Gastroesophageal sphincter (tissue), 4 donors: ENCODE data around the gene ABR. TPM values are rescaled to one million over a fixed set of nuclear protein-coding genes. Genes with fewer than 3 reads are reported as not detected.

Experiments used
- ATAC-seq: fragments of 150-250 bp; one replicate; pipeline ENCODE4 v1.9.1; 2016; ENCODE audit warnings: mild to moderate bottlenecking, moderate library complexity
- H3K27ac ChIP-seq, 4 donors: fragments of 200-600 bp; sonication (generic) in 3 of 4; 1 replicate in 3 of 4; 2 replicates in 1 of 4; pipeline ENCODE4 v1.5.1; 2016 to 2019
- H3K27me3 ChIP-seq: fragments of 200-600 bp; sonication (generic); one replicate; pipeline ENCODE4 v1.5.1; 2019
- H3K36me3 ChIP-seq, 2 donors: fragments of 200-600 bp; sonication (generic); one replicate each; pipeline ENCODE4 v1.5.1; 2019; ENCODE audit warnings: control low read depth in 1 of 2
- H3K4me1 ChIP-seq, 3 donors: fragments of 200-600 bp; sonication (generic); 1 replicate in 2 of 3; 2 replicates in 1 of 3; pipeline ENCODE4 v1.5.1; 2016 to 2019; ENCODE audit warnings: control low read depth in 2 of 3
- H3K4me3 ChIP-seq, 2 donors: fragments of 200-600 bp; sonication (generic); one replicate each; pipeline ENCODE4 v1.5.1; 2019; ENCODE audit warnings: mild to moderate bottlenecking in 1 of 2, moderate library complexity in 1 of 2
- H3K9me3 ChIP-seq, 3 donors: fragments of 200-600 bp; sonication (generic); one replicate each; pipeline ENCODE4 v1.5.1; 2017 to 2019; ENCODE audit warnings: control low read depth in 2 of 3
- CTCF ChIP-seq, 4 experiments: fragments of 200-600 bp in 2 of 4; fragments of 450-650 bp in 2 of 4; sonication (generic) in 1 of 4; IDR thresholded peaks; one replicate each; pipeline ENCODE4 v1.5.1; 2017 to 2019; ENCODE audit warnings: antibody characterized with exemption in 4 of 4, mild to moderate bottlenecking in 2 of 4, moderate library complexity in 2 of 4
- EP300 ChIP-seq: sonication (generic); formaldehyde crosslinking; IDR thresholded peaks from one replicate; pipeline ENCODE4 v1.6.1; 2017; ENCODE audit warnings: antibody characterized with exemption, mild to moderate bottlenecking
- POLR2A ChIP-seq, 2 donors: fragments of 450-650 bp; IDR thresholded peaks; one replicate each; pipeline ENCODE4 v1.6.1; 2017; ENCODE audit warnings: antibody characterized with exemption in 2 of 2, mild to moderate bottlenecking in 2 of 2, moderate library complexity in 1 of 2
- POLR2AphosphoS5 ChIP-seq: sonication (generic); formaldehyde crosslinking; IDR thresholded peaks from one replicate; pipeline ENCODE4 v1.6.1; 2017; ENCODE audit warnings: antibody characterized with exemption
- WGBS, 2 donors: methylation state at CpG; one replicate each; pipeline ENCODE4 v1.1.5; 2018; ENCODE audit warnings: low coverage in 1 of 2; 5-methylcytosine and 5-hydroxymethylcytosine counted together
- total RNA-seq, 4 donors: library from RNA; depleted of rRNA; stranded (reverse); fragments of >200 nt; gene quantifications; one replicate each; pipeline ENCODE4 v1.1.0, GENCODE V29; 2016

The ABR gene
- total RNA-seq, 4 donors from 2014 or later, result 62.6 to 147 (median 114) TPM

- peak overlapping the region; percentile 61 to 84 (median 82) for H3K27ac ChIP-seq
- TF ChIP-seq POLR2AphosphoS5 (no peak), POLR2A (IDR thresholded peaks at IDR 0.05) (no peak), CTCF (IDR thresholded peaks at IDR 0.05) (no peak), EP300 (no peak)
- ATAC-seq, result peak; percentile 50
- peaks cover 0 to 65% (median 22%) of the 10 kb centered on the region in 3 donors for H3K4me1 ChIP-seq
- no peak overlapping the region for H3K4me3 ChIP-seq
- peaks cover 0 to 10% of the 10 kb centered on the region in 2 donors for H3K36me3 ChIP-seq
- no peaks in the 10 kb centered on the region for H3K27me3 ChIP-seq
- 60% methylated on average over 4 of the region's 10 CpGs; no CpG with 5 or more reads in 1 of the 2 donors for WGBS, 2 donors
- H3K9me3 ChIP-seq, result no peaks in the 10 kb centered on the region
These were observed 160.3 kb downstream of the ABR start for GRCh38 chr17:1019451-1019850.

DNA sequence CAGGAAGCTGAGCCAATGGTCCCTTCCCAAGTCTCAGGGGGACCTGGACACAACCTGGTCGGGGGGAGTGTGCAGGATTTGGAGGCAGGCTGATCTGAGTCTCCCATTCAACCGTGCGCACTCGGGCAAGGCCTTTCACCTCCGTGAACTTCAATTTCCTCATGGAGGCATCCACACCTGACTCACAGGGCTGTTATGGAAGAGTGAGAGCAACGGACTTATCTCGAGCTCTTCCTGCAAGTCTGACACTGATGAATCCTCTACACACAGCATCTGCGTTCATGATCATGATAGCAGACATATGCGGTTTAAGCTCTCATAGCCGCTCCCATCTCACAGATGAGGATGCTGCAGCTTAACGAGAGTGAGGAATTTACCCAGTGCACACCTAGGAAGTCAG lies 161.2 kb downstream of the ABR start:
- ATAC-seq, result no peak
- TF ChIP-seq POLR2AphosphoS5 (no peak), CTCF (IDR thresholded peaks at IDR 0.05) (no peak), POLR2A (IDR thresholded peaks at IDR 0.05) (no peak)
- Histone ChIP-seq H3K9me3 (no peaks in the 10 kb centered on the region), H3K4me1 (peaks cover 0 to 60% (median 22%) of the 10 kb centered on the region in 3 donors), H3K27me3 (no peaks in the 10 kb centered on the region), H3K27ac (peak overlapping the region in 3 of 4 donors; percentile 82 to 84 (median 83)), H3K36me3 (peaks cover 0 to 14% of the 10 kb centered on the region in 2 donors), H3K4me3 (no peak overlapping the region)
- 77% methylated on average over 2 to 5 of the region's 11 CpGs for WGBS, 2 donors

- TF ChIP-seq POLR2A (IDR thresholded peaks at IDR 0.05) (no peak), POLR2AphosphoS5 (no peak), CTCF (IDR thresholded peaks at IDR 0.05) (no peak), EP300 (no peak)
- peaks cover 0 to 53% (median 9%) of the 10 kb centered on the region in 3 donors for H3K4me1 ChIP-seq
- H3K4me3 ChIP-seq, result no peak overlapping the region
- 89 to 91% methylated on average over 7 of the region's 9 CpGs for WGBS, 2 donors
- H3K27me3 ChIP-seq, result no peaks in the 10 kb centered on the region
- ATAC-seq, result no peak
- peaks cover 0 to 57% of the 10 kb centered on the region in 2 donors for H3K36me3 ChIP-seq
- H3K9me3 ChIP-seq, result no peaks in the 10 kb centered on the region
- H3K27ac ChIP-seq, result peak overlapping the region in 2 of 4 donors; percentile 6 to 31
These were observed 166.1 kb downstream of the ABR start for GRCh38 chr17:1013729-1014090.

DNA sequence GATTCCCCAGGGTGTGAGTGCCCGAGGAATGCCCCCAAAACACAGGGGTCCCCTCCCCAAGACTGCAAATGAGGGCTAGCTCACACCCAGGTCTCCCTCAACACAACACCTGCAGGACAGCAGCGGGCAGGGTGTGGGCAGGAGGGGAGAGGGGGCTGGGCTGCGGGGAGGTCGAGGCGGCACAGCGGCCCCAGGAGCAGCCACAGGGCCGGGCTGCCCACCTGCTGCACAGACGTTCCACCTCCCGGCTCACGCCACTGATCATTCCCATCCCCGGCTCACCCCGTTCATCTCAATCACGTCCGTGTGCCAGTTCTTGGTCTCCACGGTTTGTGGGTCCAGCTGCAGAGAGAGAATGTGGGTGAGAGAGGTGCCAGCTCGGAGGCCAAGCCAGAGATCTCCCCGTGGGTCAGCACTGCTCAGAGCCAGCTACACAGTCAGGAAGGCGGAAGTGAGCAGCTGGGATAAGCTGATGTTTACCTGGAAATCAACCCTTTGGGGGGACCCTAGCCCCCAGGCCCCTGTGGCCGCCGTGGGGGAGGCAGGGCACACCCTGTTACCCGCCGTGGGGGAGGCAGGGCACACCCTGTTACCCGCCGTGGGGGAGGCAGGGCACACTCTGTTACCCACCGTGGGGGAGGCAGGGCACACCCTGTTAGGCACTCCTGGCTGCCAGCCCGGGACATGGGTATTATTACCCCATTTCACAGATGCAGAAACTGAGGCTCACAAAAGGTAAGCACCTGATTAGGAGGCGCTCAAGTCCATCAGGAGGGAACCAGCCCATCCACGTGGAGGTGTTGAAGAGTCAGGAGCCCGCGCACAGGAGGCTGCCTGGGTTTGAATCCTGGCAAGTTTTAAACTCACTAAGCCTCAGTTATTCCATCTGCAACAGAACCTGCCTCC lies 166.7 kb downstream of the ABR start:
- Histone ChIP-seq H3K4me1 (peaks cover 0 to 53% (median 13%) of the 10 kb centered on the region in 3 donors), H3K27ac (peak overlapping the region in 2 of 4 donors; percentile 6 to 31), H3K36me3 (peaks cover 0 to 57% of the 10 kb centered on the region in 2 donors), H3K27me3 (no peaks in the 10 kb centered on the region), H3K9me3 (no peaks in the 10 kb centered on the region), H3K4me3 (no peak overlapping the region)
- TF ChIP-seq POLR2A (IDR thresholded peaks at IDR 0.05), result no peak
- TF ChIP-seq POLR2AphosphoS5, result no peak
- no peak for ATAC-seq
- WGBS, 2 donors, result 80 to 100% methylated on average over 1 to 2 of the region's 30 CpGs

DNA sequence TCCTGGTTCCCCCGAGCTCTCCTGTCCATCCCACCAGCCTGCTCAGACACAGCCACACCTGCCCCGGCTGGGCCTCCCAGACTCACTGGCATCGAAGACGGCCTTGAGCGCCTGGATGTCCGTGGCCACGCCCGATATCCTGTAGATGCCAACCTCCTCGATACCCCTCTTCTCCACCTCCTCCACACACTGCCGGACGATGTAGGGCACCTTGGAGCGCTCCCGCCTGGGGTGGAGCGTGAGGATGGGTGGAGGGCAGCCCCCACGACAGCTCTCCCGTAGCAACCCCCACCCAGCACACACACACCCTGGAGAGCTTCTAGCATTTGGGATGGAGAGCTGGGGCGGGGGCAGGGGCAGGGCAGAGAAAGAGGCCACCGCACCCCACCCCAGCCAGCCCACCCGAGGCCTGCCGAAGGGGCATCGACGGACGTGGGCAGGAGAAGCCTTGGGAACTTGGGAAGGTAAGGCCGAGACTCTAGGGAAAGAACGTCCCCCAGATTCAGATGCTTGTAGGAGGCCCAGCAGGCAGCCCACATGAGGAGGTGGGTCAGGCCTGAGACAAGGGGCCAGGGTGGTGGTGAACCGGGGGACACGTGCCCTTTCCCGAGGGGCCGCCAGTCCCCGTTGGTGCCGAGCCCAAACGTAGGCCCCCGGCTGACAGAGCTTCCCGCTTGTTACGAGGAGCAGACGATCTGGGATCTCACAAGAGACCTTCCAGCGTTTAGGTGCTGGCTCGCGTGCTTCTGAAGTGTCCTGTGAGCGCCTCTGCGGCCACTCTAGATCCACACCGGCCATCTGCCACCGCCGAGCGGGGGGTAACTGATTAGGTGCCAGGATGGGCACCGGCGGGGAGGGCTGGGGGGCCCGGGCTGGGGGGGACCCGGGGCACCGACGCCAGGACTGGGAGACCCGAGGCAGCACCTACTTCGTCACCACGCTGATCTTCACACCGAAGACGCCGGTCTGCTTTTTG lies 167.7 kb downstream of the ABR start:
- peak overlapping the region in 1 of 4 donors; percentile 31 for H3K27ac ChIP-seq
- WGBS, 2 donors, result 90 to 93% methylated on average over 12 of the region's 57 CpGs
- TF ChIP-seq CTCF (IDR thresholded peaks at IDR 0.05) (no peak), POLR2A (IDR thresholded peaks at IDR 0.05) (no peak), POLR2AphosphoS5 (no peak), EP300 (no peak)
- no peak for ATAC-seq
- H3K36me3 ChIP-seq, result peaks cover 0 to 67% of the 10 kb centered on the region in 2 donors
- H3K9me3 ChIP-seq, result no peaks in the 10 kb centered on the region
- H3K4me1 ChIP-seq, result peaks cover 0 to 58% (median 23%) of the 10 kb centered on the region in 3 donors
- no peaks in the 10 kb centered on the region for H3K27me3 ChIP-seq
- H3K4me3 ChIP-seq, result no peak overlapping the region
